ENCODE measurements around the gene PCDHGA6. TPM values are rescaled to one million over a fixed set of nuclear protein-coding genes. Genes with fewer than 3 reads are reported as not detected.

The PCDHGA6 gene
- total and polyA plus RNA-seq, 9 of the 15 experiments (the other 6 are each of a cell fraction or from before 2014, with no cell fraction given) = 0.01 to 0.18 (median 0.09) TPM; not detected in 1

DNA sequence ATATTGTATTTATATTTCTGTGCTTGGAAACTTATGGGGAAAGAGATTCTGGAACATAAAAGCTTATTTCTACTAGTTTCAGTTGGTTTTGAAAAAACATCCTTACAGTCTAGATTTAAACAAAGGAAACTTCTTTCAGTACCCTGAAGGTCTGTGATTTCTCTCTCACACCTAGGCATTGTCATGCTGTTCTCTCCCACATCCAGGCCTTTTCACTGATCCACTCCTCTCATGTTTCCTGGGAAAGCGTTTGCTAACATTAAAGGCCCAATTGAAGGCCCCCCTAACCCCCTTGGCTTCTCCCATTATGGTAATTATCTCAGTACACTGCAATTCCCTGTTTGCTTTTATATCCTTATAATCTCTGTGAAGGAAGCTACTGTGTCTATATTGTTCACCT is 30.9 kb upstream of the PCDHGA6 start:
- Histone ChIP-seq H3K4me3 (no peak overlapping the region), H3K4me2 (ENCODE audit: insufficient read depth, low read length) (no peak overlapping the region), H3K9me3 (replicated peaks; ENCODE audit: control insufficient read depth, insufficient read depth, low read depth, low read length) (no peaks in the 10 kb centered on the region), H3K4me1 (replicated peaks in 1 of 2; ENCODE audit: control insufficient read depth in 2 of 2, insufficient read depth in 2 of 2, low read length in 2 of 2) (peaks cover 0 to 9% of the 10 kb centered on the region in 2 experiments; a peak in 3 of 5 replicates), H4K20me1 (replicated peaks; ENCODE audit: control insufficient read depth, insufficient read depth, low read length) (no peaks in the 10 kb centered on the region), H3K9me1 (ENCODE audit: control insufficient read depth, insufficient read depth, low read length) (no peaks in the 10 kb centered on the region), H3K36me3 (ENCODE audit: control insufficient read depth, insufficient read depth, low read length) (no peaks in the 10 kb centered on the region), H3K9ac (ENCODE audit: insufficient read depth in 1 of 2, low read depth in 2 of 2, low read length in 2 of 2) (no peak overlapping the region), H3K27me3 (ENCODE audit: control insufficient read depth in 2 of 2, insufficient read depth in 2 of 2, low read length in 2 of 2) (peaks cover 10 to 26% of the 10 kb centered on the region in 2 experiments; a peak in 4 of 5 replicates), H3K79me2 (ENCODE audit: control insufficient read depth, insufficient read depth, low read length) (no peaks in the 10 kb centered on the region), H3K27ac (ENCODE audit: extremely low read depth, low read depth, low read length) (no peak overlapping the region), H2AFZ (ENCODE audit: low read depth, low read length) (no peak overlapping the region)
- no TSS peak for BruUV-seq (replicated peaks)
- no peak for FAIRE-seq
- no peak for ATAC-seq
- TF ChIP-seq ZNF140 (CRISPR knock-in tag; IDR thresholded peaks at IDR 0.05) = no peak
- TF ChIP-seq BCLAF1 (IDR thresholded peaks at IDR 0.05; ENCODE audit: borderline replicate concordance in 1 of 2, control insufficient read depth in 1 of 2, low read depth in 2 of 2, low read length in 1 of 2) = no peak
- TF ChIP-seq ZSCAN32 (CRISPR knock-in tag; IDR thresholded peaks at IDR 0.05) = no peak
- no peak for TF ChIP-seq ZNF354B (CRISPR knock-in tag; IDR thresholded peaks at IDR 0.05)
- 0% methylated on average over 1 of the region's 1 CpG for WGBS (ENCODE audit: insufficient coverage, low coverage, missing lambda C conversion rate)
- ChIA-PET CTCF (ENCODE audit: low intra/inter-chr PET ratio) (no interaction called here), POLR2A (no interaction called here)
- intact Hi-C loops (cut with micrococcal nuclease) = loop anchor here (5.0 kb wide), 1 partner anchor 170 kb away; no protein-coding TSS in a partner anchor
- DNase-seq (ENCODE audit: extremely low read depth in 1 of 4, low spot score in 3 of 4) = no peak
- in situ Hi-C loops (cut with MboI) = no loop called here
